ENCODE measurements around the gene DYNLT4. TPM values are rescaled to one million over a fixed set of nuclear protein-coding genes. Genes with fewer than 3 reads are reported as not detected.

Gene DYNLT4
- total and polyA plus RNA-seq, 2 of the 13 experiments (the other 11 are each of a cell fraction or from before 2014, with no cell fraction given) = 0.77 TPM; not detected in 1

GRCh38 chr1:44808938-44809917 lies 2.1 kb upstream of the DYNLT4 start (continued):
- TF ChIP-seq EED (CRISPR knock-in tag; IDR thresholded peaks at IDR 0.05) (no peak), SRSF1 (optimal IDR thresholded peaks at IDR 0.05; ENCODE audit: low read depth, low read length) (no peak), MED13 (CRISPR knock-in tag; IDR thresholded peaks at IDR 0.05) (no peak), ZNF546 (CRISPR knock-in tag; conservative IDR thresholded peaks at IDR 0.05) (no peak), ZMYM3 (CRISPR knock-in tag; IDR thresholded peaks at IDR 0.05) (no peak; the same call in 1 of the 2 replicates), PTBP1 (IDR thresholded peaks at IDR 0.05; ENCODE audit: low read depth, low read length, poor library complexity, severe bottlenecking) (no peak), CENPX (CRISPR knock-in tag; IDR thresholded peaks at IDR 0.05) (no peak), THAP8 (CRISPR knock-in tag; IDR thresholded peaks at IDR 0.05; ENCODE audit: borderline replicate concordance) (no peak), ZNF75D (CRISPR knock-in tag; IDR thresholded peaks at IDR 0.05; ENCODE audit: borderline replicate concordance) (no peak), FOXM1 (CRISPR knock-in tag; IDR thresholded peaks at IDR 0.05) (no peak), KAT7 (CRISPR knock-in tag; IDR thresholded peaks at IDR 0.05; ENCODE audit: borderline replicate concordance) (no peak), E2F5 (CRISPR knock-in tag; conservative IDR thresholded peaks at IDR 0.05) (no peak), ZFAT (CRISPR knock-in tag; conservative IDR thresholded peaks at IDR 0.05) (no peak), PCBP2 (optimal IDR thresholded peaks at IDR 0.05; ENCODE audit: low read depth, low read length, poor library complexity, severe bottlenecking) (no peak), KLF16 (CRISPR knock-in tag; IDR thresholded peaks at IDR 0.05) (no peak), ZNF672 (CRISPR knock-in tag; IDR thresholded peaks at IDR 0.05) (no peak), ZSCAN5A (CRISPR knock-in tag; IDR thresholded peaks at IDR 0.05; ENCODE audit: borderline replicate concordance) (no peak), ZNF3 (CRISPR knock-in tag; IDR thresholded peaks at IDR 0.05) (peak; percentile 31; the same call in 1 of the 2 replicates), ZNF543 (CRISPR knock-in tag; IDR thresholded peaks at IDR 0.05) (no peak), ZMAT3 (CRISPR knock-in tag; conservative IDR thresholded peaks at IDR 0.05) (0 out of 2 replicates have a peak, but pooled peaks have one; percentile 38)
- TF ChIP-seq, protein P1, sequence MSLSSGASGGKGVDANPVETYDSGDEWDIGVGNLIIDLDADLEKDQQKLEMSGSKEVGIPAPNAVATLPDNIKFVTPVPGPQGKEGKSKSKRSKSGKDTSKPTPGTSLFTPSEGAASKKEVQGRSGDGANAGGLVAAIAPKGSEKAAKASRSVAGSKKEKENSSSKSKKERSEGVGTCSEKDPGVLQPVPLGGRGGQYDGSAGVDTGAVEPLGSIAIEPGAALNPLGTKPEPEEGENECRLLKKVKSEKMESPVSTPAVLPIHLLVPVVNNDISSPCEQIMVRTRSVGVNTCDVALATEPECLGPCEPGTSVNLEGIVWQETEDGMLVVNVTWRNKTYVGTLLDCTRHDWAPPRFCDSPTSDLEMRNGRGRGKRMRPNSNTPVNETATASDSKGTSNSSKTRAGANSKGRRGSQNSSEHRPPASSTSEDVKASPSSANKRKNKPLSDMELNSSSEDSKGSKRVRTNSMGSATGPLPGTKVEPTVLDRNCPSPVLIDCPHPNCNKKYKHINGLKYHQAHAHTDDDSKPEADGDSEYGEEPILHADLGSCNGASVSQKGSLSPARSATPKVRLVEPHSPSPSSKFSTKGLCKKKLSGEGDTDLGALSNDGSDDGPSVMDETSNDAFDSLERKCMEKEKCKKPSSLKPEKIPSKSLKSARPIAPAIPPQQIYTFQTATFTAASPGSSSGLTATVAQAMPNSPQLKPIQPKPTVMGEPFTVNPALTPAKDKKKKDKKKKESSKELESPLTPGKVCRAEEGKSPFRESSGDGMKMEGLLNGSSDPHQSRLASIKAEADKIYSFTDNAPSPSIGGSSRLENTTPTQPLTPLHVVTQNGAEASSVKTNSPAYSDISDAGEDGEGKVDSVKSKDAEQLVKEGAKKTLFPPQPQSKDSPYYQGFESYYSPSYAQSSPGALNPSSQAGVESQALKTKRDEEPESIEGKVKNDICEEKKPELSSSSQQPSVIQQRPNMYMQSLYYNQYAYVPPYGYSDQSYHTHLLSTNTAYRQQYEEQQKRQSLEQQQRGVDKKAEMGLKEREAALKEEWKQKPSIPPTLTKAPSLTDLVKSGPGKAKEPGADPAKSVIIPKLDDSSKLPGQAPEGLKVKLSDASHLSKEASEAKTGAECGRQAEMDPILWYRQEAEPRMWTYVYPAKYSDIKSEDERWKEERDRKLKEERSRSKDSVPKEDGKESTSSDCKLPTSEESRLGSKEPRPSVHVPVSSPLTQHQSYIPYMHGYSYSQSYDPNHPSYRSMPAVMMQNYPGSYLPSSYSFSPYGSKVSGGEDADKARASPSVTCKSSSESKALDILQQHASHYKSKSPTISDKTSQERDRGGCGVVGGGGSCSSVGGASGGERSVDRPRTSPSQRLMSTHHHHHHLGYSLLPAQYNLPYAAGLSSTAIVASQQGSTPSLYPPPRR (CRISPR knock-in tag; IDR thresholded peaks at IDR 0.05; ENCODE audit: borderline replicate concordance) = no peak
